GM06990 (cell line): Measurements from ENCODE around the gene ARHGEF4.

Experiments
- DNase-seq: peaks from one replicate; pipeline ENCODE4 v3.0.0-alpha.2; 2011; ENCODE audit not compliant: insufficient read length; ENCODE audit errors: extremely low read depth
- H3K27me3 ChIP-seq: replicated peaks from 2 replicates; pipeline ENCODE4 v1.6.0; 2011; ENCODE audit warnings: low read length; ENCODE audit not compliant: control insufficient read depth, insufficient read depth
- H3K36me3 ChIP-seq: 2 replicates; pipeline ENCODE4 v1.5.1; 2011; ENCODE audit warnings: low read length; ENCODE audit not compliant: control insufficient read depth, insufficient read depth
- H3K4me3 ChIP-seq: replicated peaks from 2 replicates; pipeline ENCODE4 v1.5.1; 2011; ENCODE audit warnings: low read depth, mild to moderate bottlenecking, control low read depth, low read length
- CTCF ChIP-seq: IDR thresholded peaks from 2 replicates; pipeline ENCODE4 v1.5.1; 2011; ENCODE audit warnings: low read length, control low read depth, mild to moderate bottlenecking, inconsistent platforms; ENCODE audit not compliant: insufficient read depth, poor library complexity, severe bottlenecking

ARHGEF4 gene

GRCh38 chr2:131016826-131017741 lies 180.4 kb downstream of the ARHGEF4 start:
- no peaks in the 10 kb centered on the region; the same call in 1 of the 2 replicates for H3K27me3 ChIP-seq
- TF ChIP-seq CTCF, result no peak
- no peak for DNase-seq
- no peak overlapping the region for H3K4me3 ChIP-seq
- no peaks in the 10 kb centered on the region for H3K36me3 ChIP-seq

GRCh38 chr2:131022731-131023130 lies 186.0 kb downstream of the ARHGEF4 start:
- H3K36me3 ChIP-seq, result no peaks in the 10 kb centered on the region
- no peak overlapping the region for H3K4me3 ChIP-seq
- no peak for TF ChIP-seq CTCF
- no peaks in the 10 kb centered on the region for H3K27me3 ChIP-seq
- DNase-seq, result no peak

GRCh38 chr2:131023758-131024157 lies 187.0 kb downstream of the ARHGEF4 start:
- no peak for TF ChIP-seq CTCF
- Histone ChIP-seq H3K4me3 (no peak overlapping the region), H3K27me3 (no peaks in the 10 kb centered on the region), H3K36me3 (no peaks in the 10 kb centered on the region)
- no peak for DNase-seq

- no peak for DNase-seq
- Histone ChIP-seq H3K36me3 (no peaks in the 10 kb centered on the region), H3K4me3 (no peak overlapping the region), H3K27me3 (peaks cover 2% of the 10 kb centered on the region; the same call in 1 of the 2 replicates)
- no peak for TF ChIP-seq CTCF
Measured at GRCh38 chr2:131026919-131027318, 190.2 kb downstream of the ARHGEF4 start.

- peaks cover 2% of the 10 kb centered on the region; the same call in 1 of the 2 replicates for H3K27me3 ChIP-seq
- TF ChIP-seq CTCF, result no peak
- no peak overlapping the region for H3K4me3 ChIP-seq
- H3K36me3 ChIP-seq, result no peaks in the 10 kb centered on the region
- DNase-seq, result no peak
Measured at GRCh38 chr2:131027566-131028528, 191.1 kb downstream of the ARHGEF4 start.
